D341Med (cell line): ENCODE results near the gene MTMR12.
"Not testable (repeated sequence)": the region's sequence is repeated elsewhere in the genome, so short reads cannot be mapped to it uniquely, and the experiment has no call there.

Experiments
- DNase-seq: peaks from one replicate; pipeline ENCODE4 v3.0.0; 2012; ENCODE audit warnings: low spot score

The MTMR12 gene

DNA sequence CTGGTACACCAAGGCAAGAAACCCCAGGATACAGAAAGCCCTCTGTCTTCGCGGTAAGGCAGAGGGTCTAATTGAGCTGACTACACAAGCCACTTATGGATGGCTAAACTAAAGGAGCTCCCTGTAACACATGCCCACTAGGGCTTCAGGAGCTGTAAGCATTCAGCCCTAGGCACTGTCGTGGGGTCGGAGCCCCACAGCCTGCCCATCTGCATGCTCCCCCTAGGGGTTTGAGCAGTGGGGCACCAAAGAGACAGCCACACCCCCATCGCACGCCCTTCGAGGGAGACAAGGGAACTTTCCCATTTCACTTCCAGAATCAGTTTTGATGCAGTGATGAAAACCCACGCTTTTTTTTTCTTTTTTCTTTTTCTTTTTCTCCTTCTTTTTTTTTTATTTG, 11.0 kb upstream of the MTMR12 start:
- no peak for DNase-seq

- no peak for DNase-seq
These were observed 10.1 kb upstream of the MTMR12 start for GRCh38 chr5:32322882-32323281.

GRCh38 chr5:32321787-32322186, 9.0 kb upstream of the MTMR12 start:
- DNase-seq = not testable (repeated sequence)

DNA sequence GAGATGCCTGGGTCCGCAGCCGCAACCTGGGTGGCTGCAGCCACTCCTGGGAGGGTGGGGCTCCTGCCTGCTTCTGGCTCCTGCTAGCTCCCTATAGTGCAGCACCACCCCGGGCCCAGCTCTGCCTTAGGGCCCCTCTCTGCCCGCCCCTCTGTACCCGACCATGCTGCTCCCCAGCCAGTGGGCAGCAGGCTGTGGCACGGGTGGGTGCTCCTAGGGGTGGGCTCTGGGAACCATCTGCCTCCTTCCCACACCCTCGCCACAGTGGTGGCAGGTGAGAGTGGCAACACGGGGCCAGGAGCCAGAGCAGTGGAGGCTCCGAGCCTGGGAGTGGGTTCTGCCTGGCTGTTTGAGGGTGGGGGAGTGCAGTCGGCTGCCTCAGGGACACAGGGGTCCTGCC, 7.8 kb upstream of the MTMR12 start:
- no peak for DNase-seq

DNA sequence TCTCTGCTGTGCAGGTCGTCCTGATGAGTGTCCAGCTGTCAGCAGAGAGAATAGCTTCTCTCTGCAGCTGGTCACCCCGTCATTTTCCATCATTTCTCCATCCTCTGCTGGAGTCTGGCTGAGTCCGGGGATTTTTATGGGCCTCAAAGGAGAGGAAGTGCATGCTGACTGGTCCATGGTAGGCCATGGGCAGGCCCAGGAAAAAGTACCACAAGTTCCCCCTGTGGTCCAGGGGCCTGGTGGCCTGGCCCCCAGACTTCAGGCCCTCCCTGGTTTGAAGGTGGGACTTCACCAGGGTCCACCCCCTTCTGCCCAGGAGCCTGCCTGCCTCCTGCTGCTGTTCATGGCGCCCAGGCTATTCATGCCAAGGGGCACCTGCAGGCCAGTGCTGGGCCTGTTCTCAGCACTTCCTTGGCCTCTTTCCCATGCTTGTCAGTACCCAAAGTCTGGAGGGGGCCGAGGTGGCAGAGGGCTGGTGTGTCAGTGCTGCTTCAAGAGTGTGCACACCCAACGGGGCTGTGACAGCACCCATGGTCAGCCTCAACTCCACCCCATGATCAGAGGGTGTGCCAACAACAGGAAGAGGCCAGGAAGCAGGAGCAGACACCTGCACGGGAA, 7.3 kb upstream of the MTMR12 start:
- DNase-seq = no peak

DNA sequence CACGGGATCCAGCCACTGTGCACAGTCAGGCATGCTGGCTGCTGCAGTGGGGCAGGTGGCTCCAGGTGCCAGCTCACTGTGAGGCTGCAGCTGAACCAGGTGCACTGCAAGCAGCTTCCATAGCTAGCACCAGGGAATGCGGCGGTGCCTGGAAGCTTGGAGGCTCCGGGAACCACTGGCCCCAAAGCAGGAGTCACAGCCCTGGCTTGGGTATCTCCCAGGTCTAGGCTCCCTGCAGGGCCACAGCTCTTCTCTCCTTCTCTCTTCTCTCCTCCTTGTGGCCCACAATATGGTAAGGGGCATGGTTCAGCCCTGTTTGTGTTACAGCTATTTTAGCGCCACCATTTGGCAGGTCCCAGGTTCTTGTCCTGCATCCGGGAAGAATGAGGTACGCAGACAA, 6.7 kb upstream of the MTMR12 start:
- no peak for DNase-seq

GRCh38 chr5:32317041-32317440, 4.3 kb upstream of the MTMR12 start:
- DNase-seq = no peak

DNA sequence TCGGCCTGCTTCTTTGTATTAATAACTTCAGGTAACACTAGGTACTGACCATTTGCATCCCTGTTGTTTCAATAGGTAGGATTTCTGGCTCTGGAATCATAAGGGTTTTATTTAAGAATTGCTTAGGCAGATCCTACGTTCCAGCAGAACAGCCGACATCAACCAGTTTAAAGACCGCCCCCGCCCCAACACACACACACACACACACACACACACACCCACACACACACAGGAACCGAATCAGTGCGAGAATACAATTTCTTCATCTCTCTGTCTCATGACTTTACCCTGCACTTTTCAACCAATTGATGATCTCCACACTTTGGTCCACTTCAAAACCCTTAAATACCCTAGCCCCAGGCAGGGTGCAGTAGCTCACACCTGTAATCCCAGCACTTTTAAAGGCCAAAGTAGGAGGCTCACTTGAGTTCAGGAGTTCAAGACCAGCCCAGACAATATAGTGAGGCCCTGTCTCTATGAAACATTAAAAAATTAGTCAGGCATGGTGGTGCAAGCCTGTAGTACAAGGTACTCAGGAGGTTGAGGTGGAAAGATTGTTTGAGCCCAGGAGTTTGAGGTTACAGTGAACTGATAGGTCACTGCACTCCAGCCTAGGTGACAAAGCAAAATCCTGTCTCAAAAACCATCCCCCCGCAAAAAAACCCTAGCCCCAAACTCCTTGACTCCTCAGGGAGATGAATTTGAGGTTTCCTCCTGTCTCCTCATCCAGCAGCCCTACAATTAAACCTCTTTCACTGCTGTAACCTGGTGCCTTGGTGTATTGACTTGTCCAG, 2.7 kb upstream of the MTMR12 start:
- no peak for DNase-seq

- no peak for DNase-seq
These were observed 1.9 kb upstream of the MTMR12 start for GRCh38 chr5:32314658-32315057.

DNA sequence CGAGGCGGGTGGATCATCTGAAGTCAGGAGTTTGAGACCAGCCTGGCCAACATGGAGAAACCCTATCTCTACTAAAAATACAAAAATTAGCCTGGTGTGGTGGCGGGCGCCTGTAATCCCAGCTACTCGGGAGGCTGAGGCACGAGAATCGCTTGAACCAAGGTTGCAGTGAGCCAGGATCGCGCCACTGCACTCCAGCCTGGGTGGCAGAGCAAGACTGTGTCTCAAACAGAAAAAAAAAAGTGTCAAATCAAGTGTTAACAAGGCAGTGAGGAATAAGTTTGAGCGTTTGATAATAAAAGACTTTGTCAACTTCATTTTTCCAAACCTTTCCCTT, 1.4 kb upstream of the MTMR12 start:
- not testable (repeated sequence) for DNase-seq

DNA sequence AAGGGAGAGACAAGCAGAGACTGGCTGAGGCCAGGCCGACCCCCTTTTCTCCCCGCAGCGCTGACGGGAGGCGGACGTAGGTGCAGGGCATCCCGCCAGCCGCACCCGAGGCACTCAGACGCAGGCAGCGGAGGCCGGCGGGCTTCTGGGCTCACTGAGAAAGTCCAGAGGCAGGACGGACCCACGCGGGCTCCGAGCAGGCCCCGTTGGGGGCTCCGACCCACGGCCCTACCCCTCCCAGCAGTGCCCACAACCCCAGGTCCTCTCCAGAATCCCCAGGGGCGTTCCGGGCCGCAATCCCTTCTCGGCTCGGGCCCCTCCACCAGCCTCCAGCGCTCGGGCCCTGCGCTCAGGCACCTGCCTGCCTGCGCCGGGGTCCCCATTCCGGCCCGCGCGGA, 543 bp downstream of the MTMR12 start:
- peak; percentile 82 for DNase-seq

DNA sequence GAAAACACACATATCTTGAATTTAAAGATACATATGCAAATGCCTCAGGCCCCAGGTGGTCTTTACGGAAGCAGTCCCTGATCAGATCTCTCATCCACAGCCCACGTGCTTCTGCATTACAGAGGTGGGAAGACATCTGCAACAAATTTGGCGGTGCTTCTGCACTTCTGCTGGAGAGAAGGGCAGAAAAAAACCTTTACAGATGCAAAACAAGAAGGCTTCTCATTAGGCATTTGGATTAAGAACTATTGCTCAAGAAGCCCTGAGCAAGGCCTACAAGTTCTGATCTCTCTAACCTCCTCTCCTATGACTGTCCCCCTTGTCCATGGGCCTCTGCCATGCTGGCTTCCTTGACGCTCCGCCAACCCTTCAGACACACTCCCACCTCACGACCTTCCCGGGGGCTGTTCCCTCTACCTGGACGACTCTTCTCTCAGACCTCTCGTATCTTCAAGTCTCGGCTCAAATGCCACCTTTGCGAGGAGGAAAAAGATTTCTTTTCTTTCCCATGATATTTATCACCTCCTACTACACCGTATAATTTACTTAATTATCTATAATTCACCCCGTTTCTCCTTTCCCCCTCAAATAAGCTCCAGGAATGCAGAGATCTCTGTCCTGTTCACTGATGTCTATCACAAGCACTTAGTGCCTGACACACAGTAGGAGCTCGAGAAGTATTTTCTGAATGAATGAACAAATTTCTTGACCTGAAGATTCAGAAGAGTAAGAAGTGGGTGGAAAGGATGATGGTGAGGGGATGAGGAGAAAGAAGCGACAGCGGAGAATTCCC, 1.1 kb downstream of the MTMR12 start:
- DNase-seq = no peak

DNA sequence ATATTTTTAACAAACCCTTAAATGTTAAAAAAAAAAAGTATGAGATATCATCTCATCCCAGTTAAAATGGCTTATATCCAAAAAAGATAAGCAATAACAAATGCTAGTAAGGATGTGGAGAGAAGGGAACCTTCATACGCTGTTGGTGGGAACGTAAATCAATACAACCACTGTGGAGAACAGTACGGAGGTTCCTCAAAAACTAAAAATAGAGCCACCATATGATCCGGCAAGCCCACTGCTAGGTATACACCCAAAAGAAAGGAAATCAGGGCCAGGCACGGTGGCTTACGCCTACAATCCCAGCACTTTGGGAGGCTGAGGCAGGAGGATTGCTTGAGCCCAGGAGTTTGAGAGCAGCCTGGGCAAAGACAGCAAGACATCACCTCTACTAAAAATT, 3.0 kb downstream of the MTMR12 start:
- DNase-seq = no peak

DNA sequence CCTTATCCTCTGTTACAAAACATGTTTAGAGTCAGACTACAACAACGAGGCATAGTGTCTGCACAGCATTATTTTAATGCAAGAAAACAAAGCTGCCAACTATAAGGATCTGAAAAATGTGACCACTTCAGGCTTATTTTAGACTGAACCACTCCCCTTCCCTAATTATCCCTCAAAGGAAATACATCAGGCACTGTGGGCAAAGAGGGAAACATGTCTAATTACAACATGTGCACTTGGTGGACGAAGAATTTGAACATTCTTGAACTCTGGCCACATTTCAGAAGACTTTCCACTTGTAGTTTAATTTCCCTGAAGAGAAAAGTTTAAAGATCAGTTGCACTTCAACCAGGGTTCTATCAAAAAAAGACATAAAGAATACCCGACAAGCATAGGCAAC, 3.8 kb downstream of the MTMR12 start:
- no peak for DNase-seq

DNA sequence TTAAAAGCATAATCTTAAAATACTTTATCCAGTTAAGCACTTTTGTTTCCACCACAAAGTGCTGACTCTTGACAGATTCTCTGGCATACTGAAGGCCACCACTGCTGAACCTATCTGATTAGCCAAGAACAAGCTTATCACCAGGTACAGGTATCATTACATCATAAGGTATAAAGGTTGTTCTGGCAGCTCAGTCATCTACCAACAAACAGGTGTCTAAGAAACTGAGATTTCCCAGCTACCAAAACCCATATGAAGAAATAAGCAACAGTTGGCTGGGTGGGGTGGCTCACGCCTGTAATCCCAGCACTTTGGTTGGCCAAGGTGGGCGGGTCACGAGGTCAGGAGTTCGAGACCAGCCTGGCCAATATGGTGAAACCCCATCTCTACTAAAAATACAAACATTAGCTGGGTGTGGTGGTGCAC, 5.0 kb downstream of the MTMR12 start:
- DNase-seq = no peak

GRCh38 chr5:32304622-32305021, 8.1 kb downstream of the MTMR12 start:
- DNase-seq = no peak

GRCh38 chr5:32303755-32304120, 9.0 kb downstream of the MTMR12 start:
- DNase-seq = no peak

DNA sequence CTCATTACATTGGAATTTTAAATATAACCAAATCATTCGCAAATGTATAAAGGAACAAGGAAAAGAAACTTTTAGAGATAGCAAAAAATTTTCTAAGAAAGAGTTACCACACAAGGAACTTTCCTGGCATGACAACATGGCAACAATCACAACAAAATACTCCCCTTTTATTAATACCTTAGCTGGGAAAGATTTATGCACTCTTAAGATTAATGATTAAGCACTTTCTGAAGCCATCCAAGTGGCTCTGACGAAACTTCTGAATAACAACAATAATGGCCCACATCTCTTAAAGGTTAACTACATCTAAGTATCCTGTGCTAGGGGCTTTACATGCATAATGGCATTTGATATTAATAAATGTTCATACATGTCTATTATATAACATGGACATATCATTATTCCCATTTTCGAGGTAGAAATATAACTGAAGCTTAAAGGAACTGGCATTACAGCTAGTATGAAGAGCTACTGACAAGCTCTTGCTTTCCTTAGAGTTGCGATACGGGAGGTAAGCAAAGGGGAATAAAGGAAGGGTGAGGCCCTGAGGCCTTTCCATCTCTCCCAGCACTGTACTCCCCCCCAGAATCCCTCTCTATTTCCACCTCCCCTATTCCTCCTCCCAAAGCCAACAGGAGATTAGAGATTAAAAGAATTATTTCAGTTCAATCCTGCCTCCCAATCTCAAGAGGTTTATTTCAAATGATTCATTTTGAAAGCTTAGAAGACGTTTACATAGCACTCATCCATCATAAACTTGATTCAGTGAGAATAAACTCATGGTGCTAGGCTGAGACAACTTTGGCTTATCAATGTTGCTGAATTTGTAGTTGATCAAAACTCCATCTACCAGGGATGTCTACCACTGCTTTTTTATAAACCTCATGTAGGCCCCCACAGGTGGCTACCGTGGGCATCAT, 9.6 kb downstream of the MTMR12 start:
- DNase-seq = no peak

- no peak for DNase-seq
These were observed 10.8 kb downstream of the MTMR12 start for GRCh38 chr5:32301891-32302290.

DNA sequence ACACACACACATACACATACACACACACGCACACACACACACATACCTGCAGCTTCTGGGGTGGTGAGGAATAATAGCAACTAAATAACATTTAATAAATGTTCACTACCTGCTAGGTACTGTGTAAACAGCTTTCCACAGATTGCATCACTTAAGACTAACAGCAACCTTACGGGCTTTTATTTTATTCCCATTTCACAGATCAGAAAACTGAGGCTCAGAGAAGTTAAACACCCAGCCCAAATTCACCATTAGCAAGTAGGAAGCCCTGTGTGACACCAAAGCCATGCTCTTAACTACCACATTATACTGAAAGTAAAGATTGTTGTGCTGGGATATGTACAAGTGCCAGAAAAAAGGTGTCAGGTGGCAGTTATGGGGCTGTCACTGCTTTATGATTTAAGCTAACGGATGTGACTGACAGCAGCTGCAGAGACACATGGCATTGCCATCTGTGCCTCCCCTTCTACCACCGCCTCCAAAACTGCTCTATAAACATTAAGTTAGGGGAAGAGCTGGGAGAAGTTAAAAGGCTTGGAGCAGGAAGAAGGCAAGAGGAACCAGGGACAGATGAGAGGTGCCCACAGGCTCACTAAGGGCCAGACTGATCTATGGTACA, 13.6 kb downstream of the MTMR12 start:
- DNase-seq = no peak

DNA sequence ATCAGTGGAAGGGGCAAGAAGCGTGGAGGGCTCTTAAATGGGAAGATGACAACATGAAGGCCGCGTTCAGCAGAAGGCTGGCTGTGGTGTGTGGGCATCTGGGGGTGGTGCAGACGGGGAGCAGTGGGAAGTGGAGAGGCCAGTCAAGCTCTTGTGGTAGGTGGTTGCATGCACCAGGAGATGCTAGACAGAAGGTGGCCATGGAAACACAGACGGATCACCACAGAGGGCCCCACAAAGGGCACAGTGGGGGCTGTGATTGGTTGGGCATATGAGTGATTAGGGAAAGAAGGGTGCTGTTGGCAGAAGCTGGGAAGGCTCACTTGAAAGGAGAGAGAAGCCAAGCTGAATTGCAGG, 14.7 kb downstream of the MTMR12 start:
- DNase-seq = no peak
